Bronchial epithelial cell (primary cell): ENCODE results near the gene ACOXL. TPM values are rescaled to one million over a fixed set of nuclear protein-coding genes. Genes with fewer than 3 reads are reported as not detected.

Source experiments
- DNase-seq: peaks from one replicate; pipeline ENCODE4 v3.0.0-alpha.2; 2010; ENCODE audit warnings: low read depth
- FAIRE-seq: peaks from 2 replicates; lab custom pipeline; 2011; peaks lifted over from hg19 to GRCh38; lab: Jason Lieb, UNC
- H3K27me3 ChIP-seq: 2 replicates; pipeline ENCODE4 v1.5.1; 2011; ENCODE audit warnings: low read length; ENCODE audit not compliant: control insufficient read depth, insufficient read depth
- H3K36me3 ChIP-seq: 2 replicates; pipeline ENCODE4 v1.5.1; 2011; ENCODE audit warnings: low read length; ENCODE audit not compliant: control insufficient read depth, insufficient read depth
- H3K4me3 ChIP-seq: 2 replicates; pipeline ENCODE4 v1.5.1; 2011; ENCODE audit warnings: mild to moderate bottlenecking, low read depth, low read length, control low read depth
- CTCF ChIP-seq: IDR thresholded peaks from 2 replicates; pipeline ENCODE4 v1.5.1; 2011; ENCODE audit warnings: mild to moderate bottlenecking, moderate library complexity, low read length, control low read depth, inconsistent platforms; ENCODE audit not compliant: insufficient read depth, severe bottlenecking
- total RNA-seq: library from RNA; depleted of rRNA; stranded (reverse); fragments of >200 nt; gene quantifications from 2 replicates; pipeline ENCODE4 v1.2.1, GENCODE V29; 2014

The ACOXL gene
- total RNA-seq, 1 donor from 2014 or later = not detected

- Histone ChIP-seq H3K4me3 (no peak overlapping the region), H3K36me3 (no peaks in the 10 kb centered on the region), H3K27me3 (no peaks in the 10 kb centered on the region)
- FAIRE-seq (no peak), DNase-seq (peak; percentile 37)
- no peak for TF ChIP-seq CTCF
Measured at GRCh38 chr2:110740747-110741349, 8.5 kb downstream of the ACOXL start.

DNA sequence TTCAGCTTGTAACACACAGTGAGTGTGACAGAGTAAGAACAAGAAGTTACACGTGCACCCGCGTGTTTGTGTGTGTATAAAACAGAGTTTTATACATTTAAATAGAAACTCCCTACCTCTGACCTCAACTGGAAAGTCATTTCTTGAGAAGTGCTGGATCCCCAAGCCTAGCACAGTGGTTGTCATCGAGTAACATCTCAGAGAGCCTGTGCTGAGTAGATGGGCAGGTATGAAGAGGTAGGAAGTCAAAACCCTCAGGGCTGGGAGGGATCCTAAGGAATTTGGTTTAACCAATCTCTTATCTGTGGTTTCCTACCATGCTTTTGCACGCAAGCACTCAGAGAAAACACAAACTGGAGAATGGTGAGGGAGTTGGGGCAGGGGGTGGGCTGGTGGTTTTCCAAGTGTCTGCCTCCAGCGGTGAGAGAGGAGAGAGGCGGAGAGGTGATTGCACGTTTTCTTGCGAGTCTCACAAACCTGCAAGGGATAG, 9.2 kb downstream of the ACOXL start:
- no peak overlapping the region for H3K4me3 ChIP-seq
- no peaks in the 10 kb centered on the region for H3K36me3 ChIP-seq
- peak; percentile 33 for TF ChIP-seq CTCF
- H3K27me3 ChIP-seq = no peaks in the 10 kb centered on the region
- no peak for FAIRE-seq
- peak; percentile 83 for DNase-seq

GRCh38 chr2:110742412-110742811, 10.0 kb downstream of the ACOXL start:
- no peak for TF ChIP-seq CTCF
- Histone ChIP-seq H3K4me3 (no peak overlapping the region), H3K27me3 (no peaks in the 10 kb centered on the region), H3K36me3 (no peaks in the 10 kb centered on the region)
- no peak for FAIRE-seq
- DNase-seq = no peak

- Histone ChIP-seq H3K36me3 (no peaks in the 10 kb centered on the region), H3K4me3 (no peak overlapping the region), H3K27me3 (no peaks in the 10 kb centered on the region)
- no peak for TF ChIP-seq CTCF
- no peak for DNase-seq
- no peak for FAIRE-seq
Measured at GRCh38 chr2:110743600-110743999, 11.2 kb downstream of the ACOXL start.

DNA sequence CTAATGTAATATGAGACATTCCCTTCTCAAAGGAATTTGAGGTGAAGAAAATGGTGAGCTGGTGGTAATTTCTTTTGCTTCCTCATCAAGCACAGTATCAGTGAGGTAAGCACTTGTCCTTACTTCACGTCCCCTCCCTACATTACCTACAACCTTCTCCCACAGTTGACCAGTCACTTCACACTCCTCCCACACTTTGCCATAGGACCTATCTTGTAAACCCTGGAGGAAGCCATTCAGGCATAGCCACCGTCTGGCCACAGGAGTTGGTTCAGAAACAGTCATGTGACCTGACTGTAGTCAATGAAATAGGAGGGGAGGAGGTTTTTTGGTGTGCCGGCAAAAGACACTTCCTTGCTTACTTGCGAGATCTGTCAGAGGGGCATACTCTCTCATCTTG, 12.1 kb downstream of the ACOXL start:
- DNase-seq (no peak), FAIRE-seq (no peak)
- H3K4me3 ChIP-seq = no peak overlapping the region
- H3K36me3 ChIP-seq = no peaks in the 10 kb centered on the region
- no peaks in the 10 kb centered on the region for H3K27me3 ChIP-seq
- no peak for TF ChIP-seq CTCF

DNA sequence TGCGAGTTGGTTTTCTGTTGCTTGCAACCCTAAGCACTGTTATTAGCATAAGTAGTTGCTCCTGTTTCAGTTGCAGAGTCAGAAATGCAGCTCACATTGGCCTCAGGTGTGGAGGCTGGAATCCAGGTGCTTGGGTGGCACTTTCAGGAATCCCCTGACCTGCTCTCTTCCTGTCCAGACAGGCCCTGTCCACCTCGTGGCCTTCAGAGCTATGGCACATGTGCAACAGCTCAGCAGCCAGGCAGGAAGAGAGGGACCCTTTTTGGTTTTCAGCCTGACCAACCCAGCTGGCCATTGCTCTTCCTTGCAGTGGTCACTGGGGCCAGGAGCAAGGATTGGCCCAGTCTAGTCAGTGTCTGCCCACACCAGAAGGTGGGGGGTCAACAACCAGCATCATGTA, 12.7 kb downstream of the ACOXL start:
- no peak for TF ChIP-seq CTCF
- Histone ChIP-seq H3K27me3 (no peaks in the 10 kb centered on the region), H3K36me3 (no peaks in the 10 kb centered on the region), H3K4me3 (no peak overlapping the region)
- FAIRE-seq (no peak), DNase-seq (peak; percentile 17)
